Trophoblast cell (in vitro differentiated cells and primary cell): ENCODE data around the gene CLDND2.

Source experiments
- DNase-seq, 2 donors: peaks; one replicate each; pipeline ENCODE4 v3.0.0-alpha.2; 2016
- H2AFZ ChIP-seq: 2 replicates; pipeline ENCODE4 v1.6.1; 2013; ENCODE audit warnings: low read length, moderate library complexity, mild to moderate bottlenecking; ENCODE audit not compliant: insufficient read depth, poor library complexity
- H2AK5ac ChIP-seq: 2 replicates; pipeline ENCODE4 v1.6.1; 2013; ENCODE audit warnings: mild to moderate bottlenecking, low read length
- H2BK120ac ChIP-seq: 2 replicates; pipeline ENCODE4 v1.6.1; 2013; ENCODE audit warnings: low read length, mild to moderate bottlenecking, moderate library complexity; ENCODE audit not compliant: insufficient read depth, poor library complexity
- H2BK12ac ChIP-seq: 2 replicates; pipeline ENCODE4 v1.6.1; 2013; ENCODE audit warnings: mild to moderate bottlenecking, low read length, moderate library complexity
- H2BK5ac ChIP-seq: 2 replicates; pipeline ENCODE4 v1.6.1; 2013; ENCODE audit warnings: low read length, low read depth, moderate library complexity, mild to moderate bottlenecking; ENCODE audit not compliant: poor library complexity
- H3K14ac ChIP-seq: 2 replicates; pipeline ENCODE4 v1.6.1; 2013; ENCODE audit warnings: mild to moderate bottlenecking, low read length
- H3K18ac ChIP-seq: 2 replicates; pipeline ENCODE4 v1.6.1; 2013; ENCODE audit warnings: mild to moderate bottlenecking, low read length
- H3K23ac ChIP-seq: 2 replicates; pipeline ENCODE4 v1.6.1; 2013; ENCODE audit warnings: low read length
- H3K27ac ChIP-seq: 2 replicates; pipeline ENCODE4 v1.5.1; 2013; ENCODE audit warnings: low read depth, mild to moderate bottlenecking, inconsistent platforms, low read length, moderate library complexity
- H3K27me3 ChIP-seq: 2 replicates; pipeline ENCODE4 v1.6.1; 2013; ENCODE audit warnings: inconsistent platforms, mild to moderate bottlenecking, low read length, moderate library complexity; ENCODE audit not compliant: insufficient read depth
- H3K36me3 ChIP-seq, 2 experiments: 1 replicate in 1 of 2; 2 replicates in 1 of 2; pipeline ENCODE4 v1.6.1; 2013; ENCODE audit warnings: low read length in 2 of 2, mild to moderate bottlenecking in 2 of 2, moderate library complexity in 1 of 2; ENCODE audit not compliant: insufficient read depth in 2 of 2, control insufficient read depth in 1 of 2
- H3K4ac ChIP-seq: 2 replicates; pipeline ENCODE4 v1.6.1; 2013; ENCODE audit warnings: low read depth, mild to moderate bottlenecking, low read length, moderate library complexity
- H3K4me1 ChIP-seq, 2 experiments: 1 replicate in 1 of 2; 2 replicates in 1 of 2; pipeline ENCODE4 v1.6.1; 2013; ENCODE audit warnings: low read length in 2 of 2, mild to moderate bottlenecking in 2 of 2, moderate library complexity in 1 of 2; ENCODE audit not compliant: insufficient read depth in 2 of 2, control insufficient read depth in 1 of 2
- H3K4me2 ChIP-seq: 2 replicates; pipeline ENCODE4 v1.6.1; 2013; ENCODE audit warnings: inconsistent platforms, mild to moderate bottlenecking, low read length, moderate library complexity
- H3K4me3 ChIP-seq: 2 replicates; pipeline ENCODE4 v1.5.1; 2013; ENCODE audit warnings: mild to moderate bottlenecking, low read depth, low read length, inconsistent platforms
- H3K79me1 ChIP-seq: one replicate; pipeline ENCODE4 v1.6.1; 2013; ENCODE audit warnings: low read length
- H3K79me2 ChIP-seq: 2 replicates; pipeline ENCODE4 v1.6.1; 2013; ENCODE audit warnings: low read length, mild to moderate bottlenecking; ENCODE audit not compliant: control insufficient read depth, insufficient read depth, poor library complexity
- H3K9ac ChIP-seq: 2 replicates; pipeline ENCODE4 v1.6.1; 2013; ENCODE audit warnings: mild to moderate bottlenecking, low read length
- H3K9me3 ChIP-seq: 2 replicates; pipeline ENCODE4 v1.6.1; 2013; ENCODE audit warnings: low read depth, mild to moderate bottlenecking, control low read depth, inconsistent platforms, low read length; ENCODE audit not compliant: insufficient read depth
- H4K12ac ChIP-seq: 2 replicates; pipeline ENCODE4 v1.6.1; 2013; ENCODE audit warnings: low read depth, mild to moderate bottlenecking, low read length, moderate library complexity
- H4K8ac ChIP-seq: 2 replicates; pipeline ENCODE4 v1.6.1; 2013; ENCODE audit warnings: low read depth, mild to moderate bottlenecking, low read length, moderate library complexity
- H4K91ac ChIP-seq: one replicate; pipeline ENCODE4 v1.6.1; 2013; ENCODE audit warnings: low read depth, mild to moderate bottlenecking, low read length, moderate library complexity
- WGBS: extraction: QIAGEN DNeasy Blood & Tissue Kit; methylation state at CpG from one replicate; pipeline ENCODE4 v1.1.7; 2013; ENCODE audit warnings: missing lambda C conversion rate; ENCODE audit not compliant: insufficient read length, insufficient coverage; ENCODE audit errors: extremely low coverage; 5-methylcytosine and 5-hydroxymethylcytosine counted together

The CLDND2 gene

DNA sequence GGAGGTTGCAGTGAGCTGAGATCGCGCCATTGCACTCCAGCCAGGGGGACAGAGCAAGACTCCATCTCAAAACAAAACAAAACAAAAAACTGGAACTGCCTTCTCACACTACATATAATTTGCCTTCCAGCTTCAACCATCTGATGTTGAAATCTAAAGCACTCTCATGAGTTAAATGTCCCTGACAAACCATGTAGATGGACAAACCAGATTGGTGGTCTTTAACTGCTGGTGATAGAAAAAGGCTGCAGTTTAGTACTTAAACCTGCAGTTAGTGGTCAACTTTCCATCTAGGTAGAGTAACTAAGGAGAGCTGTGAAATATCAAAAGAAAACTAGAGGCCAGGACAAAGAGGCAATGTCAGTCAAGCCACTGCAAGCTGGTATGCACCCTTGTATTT, 27.4 kb upstream of the CLDND2 start:
- WGBS: no CpG with 5 or more reads among the region's 2 CpGs
- Histone ChIP-seq H3K79me1 (peaks cover 4% of the 10 kb centered on the region), H3K27ac (no peak overlapping the region), H4K91ac (no peak overlapping the region), H3K4me2 (no peak overlapping the region), H2BK120ac (no peak overlapping the region), H3K79me2 (no peaks in the 10 kb centered on the region), H2AK5ac (no peak overlapping the region), H3K36me3 (no peaks in the 10 kb centered on the region), H3K18ac (no peak overlapping the region), H3K4me1 (peaks cover 3 to 8% of the 10 kb centered on the region in 2 experiments), H3K9ac (no peak overlapping the region), H2BK5ac (no peak overlapping the region), H4K12ac (no peak overlapping the region), H3K4me3 (no peak overlapping the region), H2AFZ (no peak overlapping the region), H3K4ac (no peak overlapping the region), H2BK12ac (no peak overlapping the region), H3K23ac (no peak overlapping the region), H4K8ac (no peak overlapping the region), H3K14ac (no peak overlapping the region), H3K27me3 (no peaks in the 10 kb centered on the region), H3K9me3 (peaks cover 4% of the 10 kb centered on the region)
- DNase-seq: no peak

DNA sequence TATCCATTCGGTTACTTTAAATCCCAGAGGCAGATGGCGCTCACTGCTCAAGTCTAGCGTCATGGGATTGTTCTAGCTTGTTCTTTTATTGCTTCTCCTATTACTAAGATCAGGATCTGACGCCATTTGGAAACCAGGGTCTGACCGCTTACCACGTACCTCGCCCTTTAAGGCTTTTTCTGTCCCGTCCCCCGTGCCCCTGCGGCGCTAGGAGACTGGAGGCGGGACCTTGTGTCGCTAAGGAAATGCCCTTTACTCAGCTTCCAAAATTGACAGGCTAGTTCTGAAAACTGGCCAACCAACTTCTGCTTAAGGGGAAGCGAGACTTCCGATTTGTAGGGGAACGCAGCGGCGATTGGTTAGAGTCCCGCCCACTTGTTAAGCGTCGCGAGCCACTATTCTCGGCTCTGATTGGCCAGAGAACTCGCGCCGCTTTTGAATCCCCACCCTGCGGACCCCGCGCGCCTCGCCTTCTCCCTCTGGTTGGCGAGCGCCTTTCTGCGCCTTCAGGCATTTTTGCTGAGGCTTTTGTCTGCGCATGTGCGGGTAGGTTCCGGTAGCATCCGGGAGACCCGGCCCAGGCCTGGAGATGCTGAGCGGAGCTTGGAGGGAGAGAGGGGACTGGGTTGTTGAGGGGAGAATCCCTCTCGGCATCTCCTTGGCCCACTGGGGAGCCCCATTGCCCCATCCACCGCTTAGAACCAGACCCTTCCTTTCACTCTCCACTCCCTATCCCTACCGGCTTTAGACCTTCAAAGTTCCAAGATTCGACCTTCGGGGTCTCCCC, 25.4 kb upstream of the CLDND2 start:
- peak; percentile 89 to 97 for DNase-seq
- Histone ChIP-seq H3K23ac (no peak overlapping the region), H2BK5ac (no peak overlapping the region), H3K9me3 (no peaks in the 10 kb centered on the region), H3K14ac (no peak overlapping the region), H4K8ac (peak overlapping the region; percentile 94), H3K27ac (no peak overlapping the region), H3K79me1 (peaks cover 4% of the 10 kb centered on the region), H2BK120ac (peak overlapping the region; percentile 29), H3K18ac (no peak overlapping the region), H3K27me3 (no peaks in the 10 kb centered on the region), H3K4me3 (peak overlapping the region; percentile 51), H3K36me3 (no peaks in the 10 kb centered on the region), H3K79me2 (no peaks in the 10 kb centered on the region), H2BK12ac (no peak overlapping the region), H3K4ac (no peak overlapping the region), H3K4me1 (peaks cover 3 to 8% of the 10 kb centered on the region in 2 experiments), H3K9ac (peak overlapping the region; percentile 31), H4K91ac (peak overlapping the region; percentile 77), H3K4me2 (peak overlapping the region; percentile 71), H2AFZ (peak overlapping the region; percentile 88), H2AK5ac (no peak overlapping the region), H4K12ac (peak overlapping the region; percentile 20)
- no CpG with 5 or more reads among the region's 45 CpGs for WGBS

DNA sequence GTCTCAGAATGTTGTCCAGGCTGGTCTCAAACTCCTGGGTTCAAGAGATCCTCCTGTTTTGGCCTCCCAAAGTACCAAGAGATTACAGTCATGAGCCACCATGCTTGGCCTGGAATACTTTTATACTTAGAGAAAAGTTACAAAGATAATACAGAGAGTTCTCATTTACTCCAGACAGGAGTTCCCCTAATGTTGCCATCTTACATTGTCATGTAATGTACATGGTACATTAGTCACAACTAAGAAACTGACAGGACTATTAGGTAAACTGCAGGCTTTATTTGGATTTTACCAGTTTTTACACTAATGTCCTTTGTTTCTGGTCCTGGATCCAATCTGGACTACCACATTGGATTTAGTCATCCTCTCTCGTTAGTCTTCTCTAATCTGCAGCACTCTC, 23.9 kb upstream of the CLDND2 start:
- Histone ChIP-seq H3K27me3 (no peaks in the 10 kb centered on the region), H2BK12ac (no peak overlapping the region), H3K14ac (no peak overlapping the region), H3K9ac (no peak overlapping the region), H3K4me1 (peaks cover 3 to 8% of the 10 kb centered on the region in 2 experiments), H3K18ac (no peak overlapping the region), H4K91ac (no peak overlapping the region), H3K4ac (no peak overlapping the region), H3K23ac (no peak overlapping the region), H4K12ac (no peak overlapping the region), H2AK5ac (no peak overlapping the region), H2AFZ (no peak overlapping the region), H3K9me3 (no peaks in the 10 kb centered on the region), H3K36me3 (no peaks in the 10 kb centered on the region), H2BK5ac (no peak overlapping the region), H3K27ac (no peak overlapping the region), H2BK120ac (no peak overlapping the region), H3K4me3 (no peak overlapping the region), H3K79me2 (no peaks in the 10 kb centered on the region), H4K8ac (no peak overlapping the region), H3K4me2 (no peak overlapping the region), H3K79me1 (peaks cover 4% of the 10 kb centered on the region)
- no CpG with 5 or more reads among the region's 1 CpG for WGBS
- DNase-seq: peak in 1 of 2 donors; percentile 3

DNA sequence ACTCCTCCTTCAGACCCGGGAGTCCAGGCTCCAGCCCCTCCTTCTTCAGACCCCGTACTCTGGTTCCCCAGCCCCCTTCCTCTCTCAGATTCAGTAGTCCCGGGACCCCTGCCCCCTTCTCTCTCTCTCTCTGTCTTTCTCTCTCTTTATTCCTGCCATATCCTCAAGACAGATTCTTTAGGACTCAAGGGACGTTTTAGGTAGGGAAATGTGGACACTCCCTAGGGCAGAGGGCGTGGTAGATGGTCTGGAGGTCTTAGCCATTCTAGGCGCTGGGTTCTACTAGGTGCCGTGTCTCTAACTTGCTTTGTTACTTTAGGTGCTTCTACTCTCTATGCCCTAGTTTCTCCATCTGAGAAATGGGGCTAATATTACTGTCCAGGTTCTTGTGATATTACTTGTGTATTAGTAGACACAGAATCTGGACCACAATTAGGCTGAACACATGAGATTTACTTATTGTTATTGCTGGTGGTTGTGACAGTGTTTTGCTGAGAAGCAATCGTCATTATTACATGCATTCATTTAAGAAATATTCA, 22.3 kb upstream of the CLDND2 start:
- no CpG with 5 or more reads among the region's 8 CpGs for WGBS
- no peak for DNase-seq

More for the DNA sequence above, 22.3 kb upstream of the CLDND2 start:
- H3K27ac ChIP-seq: no peak overlapping the region
- no peak overlapping the region for H3K4me3 ChIP-seq
- H4K8ac ChIP-seq: no peak overlapping the region
- no peak overlapping the region for H4K12ac ChIP-seq
- no peaks in the 10 kb centered on the region for H3K79me2 ChIP-seq
- no peak overlapping the region for H3K23ac ChIP-seq
- H3K14ac ChIP-seq: no peak overlapping the region
- H3K9ac ChIP-seq: no peak overlapping the region
- no peak overlapping the region for H2AFZ ChIP-seq
- H2BK120ac ChIP-seq: no peak overlapping the region
- H2BK5ac ChIP-seq: no peak overlapping the region
- no peaks in the 10 kb centered on the region for H3K36me3 ChIP-seq
- H3K4me2 ChIP-seq: no peak overlapping the region
- no peak overlapping the region for H3K4ac ChIP-seq
- no peak overlapping the region for H3K18ac ChIP-seq
- no peak overlapping the region for H2AK5ac ChIP-seq
- H3K27me3 ChIP-seq: no peaks in the 10 kb centered on the region
- H2BK12ac ChIP-seq: no peak overlapping the region
- H3K9me3 ChIP-seq: no peaks in the 10 kb centered on the region
- no peak overlapping the region for H4K91ac ChIP-seq
- H3K4me1 ChIP-seq: peaks cover 3 to 8% of the 10 kb centered on the region in 2 experiments
- H3K79me1 ChIP-seq: peaks cover 4% of the 10 kb centered on the region
